Measurements from ENCODE around the gene LBP.
A peak's percentile ranks its signal among the peaks of the same experiment; 100 is the strongest.
"Not testable (repeated sequence)": the region's sequence is repeated elsewhere in the genome, so short reads cannot be mapped to it uniquely, and the experiment has no call there.

LBP gene

GRCh38 chr20:38387953-38388352 is 41.7 kb downstream of the LBP start:
- TF ChIP-seq ZFP30 (CRISPR knock-in tag; IDR thresholded peaks at IDR 0.05) (no peak), POU6F1 (CRISPR knock-in tag; IDR thresholded peaks at IDR 0.05; ENCODE audit: borderline replicate concordance, low read depth) (no peak), PPARA (CRISPR knock-in tag; IDR thresholded peaks at IDR 0.05; ENCODE audit: borderline replicate concordance) (no peak)
- ATAC-seq: no peak

GRCh38 chr20:38392356-38392755 is 46.1 kb downstream of the LBP start:
- TF ChIP-seq CREB5 (CRISPR knock-in tag; IDR thresholded peaks at IDR 0.05; ENCODE audit: low read depth) (no peak), ZFP3 (CRISPR knock-in tag; IDR thresholded peaks at IDR 0.05) (no peak), TCF4 (CRISPR knock-in tag; IDR thresholded peaks at IDR 0.05; ENCODE audit: borderline replicate concordance) (no peak), CSRNP3 (CRISPR knock-in tag; IDR thresholded peaks at IDR 0.05) (no peak), SNAI2 (CRISPR knock-in tag; IDR thresholded peaks at IDR 0.05) (no peak), GLIS3 (CRISPR knock-in tag; IDR thresholded peaks at IDR 0.05) (no peak), RARB (CRISPR knock-in tag; IDR thresholded peaks at IDR 0.05) (no peak), ESRRG (CRISPR knock-in tag; IDR thresholded peaks at IDR 0.05) (no peak)
- no peak for ATAC-seq

GRCh38 chr20:38393259-38393658 is 47.0 kb downstream of the LBP start:
- TF ChIP-seq TCF4 (CRISPR knock-in tag; IDR thresholded peaks at IDR 0.05; ENCODE audit: borderline replicate concordance) (0 out of 2 replicates have a peak, but pooled peaks have one; percentile 23), POU6F1 (CRISPR knock-in tag; IDR thresholded peaks at IDR 0.05; ENCODE audit: borderline replicate concordance, low read depth) (no peak)
- no peak for ATAC-seq

- no peak for ATAC-seq
- no peak for TF ChIP-seq ZNF70 (CRISPR knock-in tag; IDR thresholded peaks at IDR 0.05)
- no peak for TF ChIP-seq ISL1 (CRISPR knock-in tag; IDR thresholded peaks at IDR 0.05)
- no peak for TF ChIP-seq RARB (CRISPR knock-in tag; IDR thresholded peaks at IDR 0.05)
- no peak for TF ChIP-seq ZFP30 (CRISPR knock-in tag; IDR thresholded peaks at IDR 0.05)
- no peak for TF ChIP-seq TSHZ2 (CRISPR knock-in tag; IDR thresholded peaks at IDR 0.05)
- TF ChIP-seq POU6F1 (CRISPR knock-in tag; IDR thresholded peaks at IDR 0.05; ENCODE audit: borderline replicate concordance, low read depth): no peak
- no peak for TF ChIP-seq SNAI2 (CRISPR knock-in tag; IDR thresholded peaks at IDR 0.05)
- TF ChIP-seq PATZ1 (CRISPR knock-in tag; IDR thresholded peaks at IDR 0.05; ENCODE audit: borderline replicate concordance): no peak
- no peak for TF ChIP-seq BACH2 (CRISPR knock-in tag; IDR thresholded peaks at IDR 0.05; ENCODE audit: borderline replicate concordance)
- TF ChIP-seq PPARA (CRISPR knock-in tag; IDR thresholded peaks at IDR 0.05; ENCODE audit: borderline replicate concordance): no peak
- TF ChIP-seq ESRRG (CRISPR knock-in tag; IDR thresholded peaks at IDR 0.05): no peak
- no peak for TF ChIP-seq TCF4 (CRISPR knock-in tag; IDR thresholded peaks at IDR 0.05; ENCODE audit: borderline replicate concordance)
- no peak for TF ChIP-seq ZNF565 (CRISPR knock-in tag; conservative IDR thresholded peaks at IDR 0.05; ENCODE audit: low read depth)
- TF ChIP-seq CSRNP3 (CRISPR knock-in tag; IDR thresholded peaks at IDR 0.05): no peak
- TF ChIP-seq CSDC2 (CRISPR knock-in tag; IDR thresholded peaks at IDR 0.05): no peak
- TF ChIP-seq ZC3H10 (CRISPR knock-in tag; IDR thresholded peaks at IDR 0.05): no peak
These were observed 48.9 kb downstream of the LBP start for GRCh38 chr20:38395165-38395564.

GRCh38 chr20:38395751-38396395 is 49.6 kb downstream of the LBP start:
- ATAC-seq: not testable (repeated sequence)
